WTC11 (cell line): ENCODE measurements around the gene IRAG1. TPM values are rescaled to one million over a fixed set of nuclear protein-coding genes. Genes with fewer than 3 reads are reported as not detected.

Experiments
- ATAC-seq: fragments of 200-7000 bp; cut with Tn5 transposase; 2 replicates; pipeline ENCODE4 v1.10.0; 2021; ENCODE audit warnings: mild to moderate bottlenecking, moderate library complexity
- CTCF ChIA-PET: fragments of 300-600 bp; sonication (Branson Sonifier 250); formaldehyde crosslinking; loops from one replicate; lab custom pipeline; 2021; ENCODE audit warnings: antibody characterized with exemption; lab: Charles Lee
- POLR2A ChIA-PET: fragments of 350-600 bp; sonication (Branson Sonifier 250); formaldehyde crosslinking; loops from one replicate; lab custom pipeline; 2021; ENCODE audit warnings: antibody characterized with exemption; lab: Charles Lee
- DNase-seq: peaks from one replicate; pipeline ENCODE4 v3.0.0; 2021; ENCODE audit warnings: low spot score
- H3K27ac Mint-ChIP-seq: 2 replicates; pipeline ENCODE4 v1.8.0; 2021; ENCODE audit warnings: mixed read lengths
- H3K27me3 Mint-ChIP-seq: 2 replicates; pipeline ENCODE4 v1.8.0; 2021; ENCODE audit warnings: low read depth, mild to moderate bottlenecking, moderate library complexity, mixed read lengths
- H3K36me3 Mint-ChIP-seq: 2 replicates; pipeline ENCODE4 v1.8.0; 2021; ENCODE audit warnings: mixed read lengths
- H3K4me1 Mint-ChIP-seq: 2 replicates; pipeline ENCODE4 v1.8.0; 2022; ENCODE audit warnings: mixed read lengths
- H3K4me3 Mint-ChIP-seq: 2 replicates; pipeline ENCODE4 v1.8.0; 2021; ENCODE audit warnings: mild to moderate bottlenecking, moderate library complexity, mixed read lengths
- H3K9me3 Mint-ChIP-seq: 2 replicates; pipeline ENCODE4 v1.8.0; 2021; ENCODE audit warnings: mixed read lengths
- ATF1 ChIP-seq: sonication (generic); formaldehyde crosslinking; IDR thresholded peaks from 2 replicates; pipeline ENCODE4 v1.8.1; 2023; ENCODE audit warnings: mild to moderate bottlenecking, moderate library complexity, missing genetic modification reagents
- ELF4 ChIP-seq: sonication (generic); formaldehyde crosslinking; IDR thresholded peaks from 2 replicates; pipeline ENCODE4 v1.8.1; 2022; ENCODE audit warnings: low read depth, mild to moderate bottlenecking, moderate library complexity, missing genetic modification reagents
- FOXK1 ChIP-seq: sonication (generic); formaldehyde crosslinking; IDR thresholded peaks from 2 replicates; pipeline ENCODE4 v1.8.0; 2022; ENCODE audit warnings: mild to moderate bottlenecking, moderate library complexity, missing genetic modification reagents
- GTF2I ChIP-seq: fragments of 250-450 bp; sonication (Bioruptor Pico); conservative IDR thresholded peaks from 2 replicates; pipeline ENCODE4 v1.4.0; 2021; ENCODE audit warnings: mild to moderate bottlenecking
- IRF2 ChIP-seq: sonication (generic); formaldehyde crosslinking; IDR thresholded peaks from 2 replicates; pipeline ENCODE4 v1.8.0; 2022; ENCODE audit warnings: low read depth, missing genetic modification reagents, borderline replicate concordance
- MXD4 ChIP-seq: fragments of 250-450 bp; sonication (Bioruptor Pico); IDR thresholded peaks from 2 replicates; pipeline ENCODE4 v1.8.0; 2021; ENCODE audit warnings: mild to moderate bottlenecking, moderate library complexity, borderline replicate concordance
- MYBL2 ChIP-seq: sonication (generic); formaldehyde crosslinking; IDR thresholded peaks from 2 replicates; pipeline ENCODE4 v1.8.1; 2023; ENCODE audit warnings: mild to moderate bottlenecking, moderate library complexity, missing genetic modification reagents
- NFATC4 ChIP-seq: fragments of 250-450 bp; sonication (Bioruptor Pico); IDR thresholded peaks from 2 replicates; pipeline ENCODE4 v1.9.0; 2021; ENCODE audit warnings: mild to moderate bottlenecking
- NR3C1 ChIP-seq: sonication (generic); formaldehyde crosslinking; conservative IDR thresholded peaks from 2 replicates; pipeline ENCODE4 v1.8.1; 2023; ENCODE audit warnings: low read depth, mild to moderate bottlenecking, missing genetic modification reagents
- SMAD4 ChIP-seq: sonication (generic); formaldehyde crosslinking; IDR thresholded peaks from 2 replicates; pipeline ENCODE4 v1.8.0; 2022; ENCODE audit warnings: mild to moderate bottlenecking, missing genetic modification reagents
- TEAD4 ChIP-seq: sonication (generic); formaldehyde crosslinking; IDR thresholded peaks from 2 replicates; pipeline ENCODE4 v1.8.0; 2022; ENCODE audit warnings: mild to moderate bottlenecking, missing genetic modification reagents
- TP53 ChIP-seq: sonication (generic); formaldehyde crosslinking; IDR thresholded peaks from 2 replicates; pipeline ENCODE4 v1.8.1; 2023; ENCODE audit warnings: mild to moderate bottlenecking, missing genetic modification reagents
- ZNF138 ChIP-seq: sonication (generic); formaldehyde crosslinking; conservative IDR thresholded peaks from 2 replicates; pipeline ENCODE4 v1.8.1; 2022; ENCODE audit warnings: mild to moderate bottlenecking, moderate library complexity, missing genetic modification reagents
- ZNF219 ChIP-seq: sonication (generic); formaldehyde crosslinking; IDR thresholded peaks from 2 replicates; pipeline ENCODE4 v1.8.0; 2023; ENCODE audit warnings: missing genetic modification reagents, mild to moderate bottlenecking, borderline replicate concordance
- ZNF263 ChIP-seq: sonication (generic); formaldehyde crosslinking; IDR thresholded peaks from 2 replicates; pipeline ENCODE4 v1.8.1; 2022; ENCODE audit warnings: low read depth, mild to moderate bottlenecking, moderate library complexity, missing genetic modification reagents
- total RNA-seq: library from RNA; stranded (reverse); gene quantifications from 3 replicates; pipeline ENCODE4 v1.2.3, GENCODE V29; 2021
- TF ChIP-seq, protein P1 (sequence below): sonication (generic); formaldehyde crosslinking; IDR thresholded peaks from 2 replicates; pipeline ENCODE4 v1.8.1; 2023; ENCODE audit warnings: mild to moderate bottlenecking, moderate library complexity, missing genetic modification reagents
- TF ChIP-seq, protein P2 (sequence below): sonication (generic); formaldehyde crosslinking; IDR thresholded peaks from 2 replicates; pipeline ENCODE4 v1.8.0; 2022; ENCODE audit warnings: mild to moderate bottlenecking, missing genetic modification reagents
- TF ChIP-seq, protein P3 (sequence below): sonication (generic); formaldehyde crosslinking; IDR thresholded peaks from 2 replicates; pipeline ENCODE4 v1.8.0; 2022; ENCODE audit warnings: missing genetic modification reagents
- TF ChIP-seq, protein P4 (sequence below): sonication (generic); formaldehyde crosslinking; IDR thresholded peaks from 2 replicates; pipeline ENCODE4 v1.8.0; 2022; ENCODE audit warnings: mild to moderate bottlenecking, missing genetic modification reagents
- TF ChIP-seq, protein P5 (sequence below): sonication (generic); formaldehyde crosslinking; IDR thresholded peaks from 2 replicates; pipeline ENCODE4 v1.8.1; 2022; ENCODE audit warnings: missing genetic modification reagents, borderline replicate concordance
- TF ChIP-seq, protein P6 (sequence below): sonication (generic); formaldehyde crosslinking; IDR thresholded peaks from 2 replicates; pipeline ENCODE4 v1.8.1; 2023; ENCODE audit warnings: mild to moderate bottlenecking, missing genetic modification reagents, moderate library complexity
- TF ChIP-seq, protein P7 (sequence below): sonication (generic); formaldehyde crosslinking; IDR thresholded peaks from 2 replicates; pipeline ENCODE4 v1.8.1; 2022; ENCODE audit warnings: mild to moderate bottlenecking, missing genetic modification reagents, moderate library complexity, borderline replicate concordance
- TF ChIP-seq, protein P8 (sequence below): fragments of 250-450 bp; sonication (Bioruptor Pico); IDR thresholded peaks from 2 replicates; pipeline ENCODE4 v1.9.0; 2021; ENCODE audit warnings: mild to moderate bottlenecking

The IRAG1 gene
- total RNA-seq, 1 experiment from 2014 or later: 2.8 TPM

DNA sequence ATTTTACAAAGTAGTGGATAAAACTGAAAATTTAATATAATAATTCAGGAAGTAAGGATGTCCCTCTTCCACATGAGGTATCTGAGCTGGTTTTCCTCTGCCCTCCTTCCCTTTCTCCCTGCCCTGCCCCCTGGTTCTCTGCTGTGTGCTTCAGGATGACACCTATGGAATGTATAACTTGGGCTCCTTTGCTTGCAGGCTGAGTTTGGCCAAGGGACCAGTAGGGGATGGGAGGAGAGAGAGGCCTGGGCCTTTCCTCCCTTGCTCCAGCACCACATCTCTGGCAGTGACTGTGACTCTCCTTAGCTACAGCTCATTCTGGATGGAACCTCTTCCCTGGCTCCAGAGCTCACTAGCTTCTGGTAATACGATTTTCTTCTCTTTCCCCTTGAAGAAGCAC lies 10.1 kb downstream of the IRAG1 start:
- H3K27me3 Mint-ChIP-seq: no peaks in the 10 kb centered on the region
- H3K27ac Mint-ChIP-seq: no peak overlapping the region
- POLR2A ChIA-PET: no interaction called here
- CTCF ChIA-PET: interaction anchor here (1.1 to 1.3 kb wide), 3 partner anchors 11 to 59 kb away, joined by 3 to 4 read pairs (median 3); no protein-coding TSS in a partner anchor
- peak; percentile 81 for ATAC-seq
- TF ChIP-seq ZNF263 (no peak), ZNF219 (CRISPR knock-in tag) (no peak), IRF2 (CRISPR knock-in tag) (no peak), MYBL2 (CRISPR knock-in tag) (no peak), ZNF138 (CRISPR knock-in tag) (no peak), FOXK1 (no peak), GTF2I (CRISPR knock-in tag) (no peak), TEAD4 (CRISPR knock-in tag) (no peak), TP53 (CRISPR knock-in tag) (no peak), ELF4 (CRISPR knock-in tag) (no peak), NFATC4 (CRISPR knock-in tag) (no peak), SMAD4 (CRISPR knock-in tag) (no peak), MXD4 (CRISPR knock-in tag) (no peak)
- TF ChIP-seq, protein P1, sequence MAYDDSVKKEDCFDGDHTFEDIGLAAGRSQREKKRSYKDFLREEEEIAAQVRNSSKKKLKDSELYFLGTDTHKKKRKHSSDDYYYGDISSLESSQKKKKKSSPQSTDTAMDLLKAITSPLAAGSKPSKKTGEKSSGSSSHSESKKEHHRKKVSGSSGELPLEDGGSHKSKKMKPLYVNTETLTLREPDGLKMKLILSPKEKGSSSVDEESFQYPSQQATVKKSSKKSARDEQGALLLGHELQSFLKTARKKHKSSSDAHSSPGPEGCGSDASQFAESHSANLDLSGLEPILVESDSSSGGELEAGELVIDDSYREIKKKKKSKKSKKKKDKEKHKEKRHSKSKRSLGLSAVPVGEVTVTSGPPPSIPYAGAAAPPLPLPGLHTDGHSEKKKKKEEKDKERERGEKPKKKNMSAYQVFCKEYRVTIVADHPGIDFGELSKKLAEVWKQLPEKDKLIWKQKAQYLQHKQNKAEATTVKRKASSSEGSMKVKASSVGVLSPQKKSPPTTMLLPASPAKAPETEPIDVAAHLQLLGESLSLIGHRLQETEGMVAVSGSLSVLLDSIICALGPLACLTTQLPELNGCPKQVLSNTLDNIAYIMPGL (CRISPR knock-in tag): no peak
- TF ChIP-seq, protein P2, sequence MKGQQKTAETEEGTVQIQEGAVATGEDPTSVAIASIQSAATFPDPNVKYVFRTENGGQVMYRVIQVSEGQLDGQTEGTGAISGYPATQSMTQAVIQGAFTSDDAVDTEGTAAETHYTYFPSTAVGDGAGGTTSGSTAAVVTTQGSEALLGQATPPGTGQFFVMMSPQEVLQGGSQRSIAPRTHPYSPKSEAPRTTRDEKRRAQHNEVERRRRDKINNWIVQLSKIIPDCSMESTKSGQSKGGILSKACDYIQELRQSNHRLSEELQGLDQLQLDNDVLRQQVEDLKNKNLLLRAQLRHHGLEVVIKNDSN (CRISPR knock-in tag): no peak
- TF ChIP-seq, protein P3, sequence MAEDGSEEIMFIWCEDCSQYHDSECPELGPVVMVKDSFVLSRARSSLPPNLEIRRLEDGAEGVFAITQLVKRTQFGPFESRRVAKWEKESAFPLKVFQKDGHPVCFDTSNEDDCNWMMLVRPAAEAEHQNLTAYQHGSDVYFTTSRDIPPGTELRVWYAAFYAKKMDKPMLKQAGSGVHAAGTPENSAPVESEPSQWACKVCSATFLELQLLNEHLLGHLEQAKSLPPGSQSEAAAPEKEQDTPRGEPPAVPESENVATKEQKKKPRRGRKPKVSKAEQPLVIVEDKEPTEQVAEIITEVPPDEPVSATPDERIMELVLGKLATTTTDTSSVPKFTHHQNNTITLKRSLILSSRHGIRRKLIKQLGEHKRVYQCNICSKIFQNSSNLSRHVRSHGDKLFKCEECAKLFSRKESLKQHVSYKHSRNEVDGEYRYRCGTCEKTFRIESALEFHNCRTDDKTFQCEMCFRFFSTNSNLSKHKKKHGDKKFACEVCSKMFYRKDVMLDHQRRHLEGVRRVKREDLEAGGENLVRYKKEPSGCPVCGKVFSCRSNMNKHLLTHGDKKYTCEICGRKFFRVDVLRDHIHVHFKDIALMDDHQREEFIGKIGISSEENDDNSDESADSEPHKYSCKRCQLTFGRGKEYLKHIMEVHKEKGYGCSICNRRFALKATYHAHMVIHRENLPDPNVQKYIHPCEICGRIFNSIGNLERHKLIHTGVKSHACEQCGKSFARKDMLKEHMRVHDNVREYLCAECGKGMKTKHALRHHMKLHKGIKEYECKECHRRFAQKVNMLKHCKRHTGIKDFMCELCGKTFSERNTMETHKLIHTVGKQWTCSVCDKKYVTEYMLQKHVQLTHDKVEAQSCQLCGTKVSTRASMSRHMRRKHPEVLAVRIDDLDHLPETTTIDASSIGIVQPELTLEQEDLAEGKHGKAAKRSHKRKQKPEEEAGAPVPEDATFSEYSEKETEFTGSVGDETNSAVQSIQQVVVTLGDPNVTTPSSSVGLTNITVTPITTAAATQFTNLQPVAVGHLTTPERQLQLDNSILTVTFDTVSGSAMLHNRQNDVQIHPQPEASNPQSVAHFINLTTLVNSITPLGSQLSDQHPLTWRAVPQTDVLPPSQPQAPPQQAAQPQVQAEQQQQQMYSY (CRISPR knock-in tag): no peak
- TF ChIP-seq, protein P4, sequence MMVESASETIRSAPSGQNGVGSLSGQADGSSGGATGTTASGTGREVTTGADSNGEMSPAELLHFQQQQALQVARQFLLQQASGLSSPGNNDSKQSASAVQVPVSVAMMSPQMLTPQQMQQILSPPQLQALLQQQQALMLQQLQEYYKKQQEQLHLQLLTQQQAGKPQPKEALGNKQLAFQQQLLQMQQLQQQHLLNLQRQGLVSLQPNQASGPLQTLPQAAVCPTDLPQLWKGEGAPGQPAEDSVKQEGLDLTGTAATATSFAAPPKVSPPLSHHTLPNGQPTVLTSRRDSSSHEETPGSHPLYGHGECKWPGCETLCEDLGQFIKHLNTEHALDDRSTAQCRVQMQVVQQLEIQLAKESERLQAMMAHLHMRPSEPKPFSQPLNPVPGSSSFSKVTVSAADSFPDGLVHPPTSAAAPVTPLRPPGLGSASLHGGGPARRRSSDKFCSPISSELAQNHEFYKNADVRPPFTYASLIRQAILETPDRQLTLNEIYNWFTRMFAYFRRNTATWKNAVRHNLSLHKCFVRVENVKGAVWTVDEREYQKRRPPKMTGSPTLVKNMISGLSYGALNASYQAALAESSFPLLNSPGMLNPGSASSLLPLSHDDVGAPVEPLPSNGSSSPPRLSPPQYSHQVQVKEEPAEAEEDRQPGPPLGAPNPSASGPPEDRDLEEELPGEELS (CRISPR knock-in tag): no peak
- TF ChIP-seq, all 79 proteins: peak for 0
- no peaks in the 10 kb centered on the region for H3K36me3 Mint-ChIP-seq
- H3K9me3 Mint-ChIP-seq: no peaks in the 10 kb centered on the region
- no peaks in the 10 kb centered on the region for H3K4me1 Mint-ChIP-seq
- no peak overlapping the region for H3K4me3 Mint-ChIP-seq
- no peak for DNase-seq

DNA sequence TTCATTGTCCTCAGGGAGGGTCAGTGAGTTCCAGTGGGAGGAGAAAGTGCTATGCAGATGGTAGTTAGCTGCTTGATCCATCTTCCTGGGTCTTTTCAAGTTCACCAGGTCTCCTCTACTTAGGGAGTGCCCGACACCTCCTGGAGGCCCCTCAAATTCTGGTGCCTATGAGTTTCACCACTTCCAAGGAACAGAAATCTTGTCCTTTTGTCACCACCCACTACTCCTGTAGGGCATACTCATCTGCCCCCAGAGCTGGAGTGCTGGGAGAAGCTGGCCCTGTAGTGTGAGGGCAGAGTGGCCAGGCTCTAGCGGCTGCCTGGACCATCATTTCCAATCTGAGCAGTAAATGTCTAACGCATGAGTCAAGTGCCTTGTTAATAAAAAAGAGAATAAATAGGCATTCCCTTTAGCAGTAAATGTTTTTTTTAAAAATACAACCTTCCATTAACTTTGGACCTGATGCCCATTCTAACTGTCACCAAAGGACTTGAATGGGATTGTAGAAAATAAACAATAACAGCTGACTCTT lies 12.5 kb downstream of the IRAG1 start:
- CTCF ChIA-PET: no interaction called here
- Mint-ChIP-seq H3K27me3 (peaks cover 3% of the 10 kb centered on the region; the same call in 1 of the 2 replicates), H3K27ac (no peak overlapping the region), H3K36me3 (no peaks in the 10 kb centered on the region), H3K4me3 (no peak overlapping the region), H3K9me3 (0 out of 2 replicates have a peak, but pooled peaks cover 5% of the 10 kb centered on the region), H3K4me1 (no peaks in the 10 kb centered on the region)
- POLR2A ChIA-PET: no interaction called here
- ATAC-seq: no peak
- DNase-seq: no peak
- TF ChIP-seq ZNF138 (CRISPR knock-in tag): no peak
- TF ChIP-seq, protein P5, sequence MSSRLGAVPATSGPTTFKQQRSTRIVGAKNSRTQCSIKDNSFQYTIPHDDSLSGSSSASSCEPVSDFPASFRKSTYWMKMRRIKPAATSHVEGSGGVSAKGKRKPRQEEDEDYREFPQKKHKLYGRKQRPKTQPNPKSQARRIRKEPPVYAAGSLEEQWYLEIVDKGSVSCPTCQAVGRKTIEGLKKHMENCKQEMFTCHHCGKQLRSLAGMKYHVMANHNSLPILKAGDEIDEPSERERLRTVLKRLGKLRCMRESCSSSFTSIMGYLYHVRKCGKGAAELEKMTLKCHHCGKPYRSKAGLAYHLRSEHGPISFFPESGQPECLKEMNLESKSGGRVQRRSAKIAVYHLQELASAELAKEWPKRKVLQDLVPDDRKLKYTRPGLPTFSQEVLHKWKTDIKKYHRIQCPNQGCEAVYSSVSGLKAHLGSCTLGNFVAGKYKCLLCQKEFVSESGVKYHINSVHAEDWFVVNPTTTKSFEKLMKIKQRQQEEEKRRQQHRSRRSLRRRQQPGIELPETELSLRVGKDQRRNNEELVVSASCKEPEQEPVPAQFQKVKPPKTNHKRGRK (CRISPR knock-in tag): no peak
- no peak for TF ChIP-seq ELF4 (CRISPR knock-in tag)
- TF ChIP-seq, protein P6, sequence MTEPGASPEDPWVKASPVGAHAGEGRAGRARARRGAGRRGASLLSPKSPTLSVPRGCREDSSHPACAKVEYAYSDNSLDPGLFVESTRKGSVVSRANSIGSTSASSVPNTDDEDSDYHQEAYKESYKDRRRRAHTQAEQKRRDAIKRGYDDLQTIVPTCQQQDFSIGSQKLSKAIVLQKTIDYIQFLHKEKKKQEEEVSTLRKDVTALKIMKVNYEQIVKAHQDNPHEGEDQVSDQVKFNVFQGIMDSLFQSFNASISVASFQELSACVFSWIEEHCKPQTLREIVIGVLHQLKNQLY: no peak
- TF ChIP-seq, protein P7, sequence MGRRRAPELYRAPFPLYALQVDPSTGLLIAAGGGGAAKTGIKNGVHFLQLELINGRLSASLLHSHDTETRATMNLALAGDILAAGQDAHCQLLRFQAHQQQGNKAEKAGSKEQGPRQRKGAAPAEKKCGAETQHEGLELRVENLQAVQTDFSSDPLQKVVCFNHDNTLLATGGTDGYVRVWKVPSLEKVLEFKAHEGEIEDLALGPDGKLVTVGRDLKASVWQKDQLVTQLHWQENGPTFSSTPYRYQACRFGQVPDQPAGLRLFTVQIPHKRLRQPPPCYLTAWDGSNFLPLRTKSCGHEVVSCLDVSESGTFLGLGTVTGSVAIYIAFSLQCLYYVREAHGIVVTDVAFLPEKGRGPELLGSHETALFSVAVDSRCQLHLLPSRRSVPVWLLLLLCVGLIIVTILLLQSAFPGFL (CRISPR knock-in tag): no peak
- TF ChIP-seq NR3C1 (CRISPR knock-in tag): no peak
- TF ChIP-seq, protein P8, sequence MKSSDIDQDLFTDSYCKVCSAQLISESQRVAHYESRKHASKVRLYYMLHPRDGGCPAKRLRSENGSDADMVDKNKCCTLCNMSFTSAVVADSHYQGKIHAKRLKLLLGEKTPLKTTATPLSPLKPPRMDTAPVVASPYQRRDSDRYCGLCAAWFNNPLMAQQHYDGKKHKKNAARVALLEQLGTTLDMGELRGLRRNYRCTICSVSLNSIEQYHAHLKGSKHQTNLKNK (CRISPR knock-in tag): no peak
- no peak for TF ChIP-seq MXD4 (CRISPR knock-in tag)
- TF ChIP-seq ATF1 (CRISPR knock-in tag): no peak
